HG03045 (cell line): ENCODE measurements around the gene TEX10.
"Not testable (repeated sequence)": the region's sequence is repeated elsewhere in the genome, so short reads cannot be mapped to it uniquely, and the experiment has no call there.

Experiments used
- ATAC-seq: cut with Tn5 transposase; IDR thresholded peaks from one replicate; pipeline ENCODE4 v1.9.1; 2021; ENCODE audit warnings: mild to moderate bottlenecking, moderate library complexity; ENCODE audit not compliant: unreplicated experiment

TEX10 gene

GRCh38 chr9:100350188-100350587 lies 2.6 kb downstream of the TEX10 start:
- ATAC-seq: no peak

- ATAC-seq: no peak
Observed at GRCh38 chr9:100346836-100347235, 5.9 kb downstream of the TEX10 start.

- ATAC-seq: no peak
Observed at GRCh38 chr9:100341889-100342288, 10.9 kb downstream of the TEX10 start.

- no peak for ATAC-seq
Observed at GRCh38 chr9:100340224-100340623, 12.5 kb downstream of the TEX10 start.

- not testable (repeated sequence) for ATAC-seq
Observed at GRCh38 chr9:100338736-100339135, 14.0 kb downstream of the TEX10 start.

- no peak for ATAC-seq
Observed at GRCh38 chr9:100324594-100325200, 28.0 kb downstream of the TEX10 start.

- ATAC-seq: no peak
Observed at GRCh38 chr9:100322954-100323536, 29.7 kb downstream of the TEX10 start.

GRCh38 chr9:100317706-100318105 lies 35.0 kb downstream of the TEX10 start:
- ATAC-seq: no peak

GRCh38 chr9:100315561-100315960 lies 37.2 kb downstream of the TEX10 start:
- no peak for ATAC-seq

- ATAC-seq: no peak
Observed at GRCh38 chr9:100309992-100310391, 42.8 kb downstream of the TEX10 start.

- ATAC-seq: no peak
Observed at GRCh38 chr9:100308965-100309564, 43.7 kb downstream of the TEX10 start.

GRCh38 chr9:100307080-100307479 lies 45.7 kb downstream of the TEX10 start:
- ATAC-seq: no peak

GRCh38 chr9:100306283-100306682 lies 46.5 kb downstream of the TEX10 start:
- ATAC-seq: no peak

- no peak for ATAC-seq
Observed at GRCh38 chr9:100303747-100304146, 49.0 kb downstream of the TEX10 start.

GRCh38 chr9:100298378-100298777 lies 54.4 kb downstream of the TEX10 start:
- ATAC-seq: no peak

GRCh38 chr9:100296407-100296806 lies 56.3 kb downstream of the TEX10 start:
- ATAC-seq: no peak

GRCh38 chr9:100295240-100295639 lies 57.5 kb downstream of the TEX10 start:
- ATAC-seq: no peak

GRCh38 chr9:100294806-100295205 lies 57.9 kb downstream of the TEX10 start:
- ATAC-seq: no peak

GRCh38 chr9:100294341-100294740 lies 58.4 kb downstream of the TEX10 start:
- ATAC-seq: no peak

- no peak for ATAC-seq
Observed at GRCh38 chr9:100292414-100292813, 60.3 kb downstream of the TEX10 start.

- no peak for ATAC-seq
Observed at GRCh38 chr9:100290714-100291113, 62.0 kb downstream of the TEX10 start.

GRCh38 chr9:100287186-100287585 lies 65.6 kb downstream of the TEX10 start:
- no peak for ATAC-seq

GRCh38 chr9:100286257-100286656 lies 66.5 kb downstream of the TEX10 start:
- no peak for ATAC-seq
